NCI-H128 (cell line): ENCODE measurements around the gene CASK.
"Not testable (repeated sequence)": the region's sequence is repeated elsewhere in the genome, so short reads cannot be mapped to it uniquely, and the experiment has no call there.

ENCODE experiments used
- DNase-seq: peaks from one replicate; lab custom pipeline; 2025; ENCODE audit not compliant: unreplicated experiment; lab: John Stamatoyannopoulos, UW

The CASK gene

GRCh38 chrX:41522081-41522480 lies 401.3 kb downstream of the CASK start:
- DNase-seq, result no peak

GRCh38 chrX:41519468-41519867 lies 403.9 kb downstream of the CASK start:
- DNase-seq, result no peak

GRCh38 chrX:41518841-41519220 lies 404.5 kb downstream of the CASK start:
- no peak for DNase-seq

GRCh38 chrX:41518127-41518840 lies 405.1 kb downstream of the CASK start:
- no peak for DNase-seq

- no peak for DNase-seq
Measured at GRCh38 chrX:41516999-41517765, 406.2 kb downstream of the CASK start.

- no peak for DNase-seq
Measured at GRCh38 chrX:41516456-41516855, 406.9 kb downstream of the CASK start.

GRCh38 chrX:41515376-41515775 lies 408.0 kb downstream of the CASK start:
- no peak for DNase-seq

GRCh38 chrX:41514179-41514578 lies 409.2 kb downstream of the CASK start:
- no peak for DNase-seq

- DNase-seq, result not testable (repeated sequence)
Measured at GRCh38 chrX:41512853-41513252, 410.5 kb downstream of the CASK start.

GRCh38 chrX:41512394-41512793 lies 411.0 kb downstream of the CASK start:
- no peak for DNase-seq

GRCh38 chrX:41507919-41508318 lies 415.4 kb downstream of the CASK start:
- no peak for DNase-seq

GRCh38 chrX:41502004-41502403 lies 421.4 kb downstream of the CASK start:
- DNase-seq, result no peak

GRCh38 chrX:41499984-41500383 lies 423.4 kb downstream of the CASK start:
- no peak for DNase-seq

GRCh38 chrX:41499195-41499594 lies 424.2 kb downstream of the CASK start:
- no peak for DNase-seq

GRCh38 chrX:41491267-41492004 lies 431.9 kb downstream of the CASK start:
- DNase-seq, result no peak

- no peak for DNase-seq
Measured at GRCh38 chrX:41490446-41490845, 432.9 kb downstream of the CASK start.

- DNase-seq, result no peak
Measured at GRCh38 chrX:41482154-41482850, 441.1 kb downstream of the CASK start.

GRCh38 chrX:41481264-41482109 lies 441.9 kb downstream of the CASK start:
- no peak for DNase-seq

GRCh38 chrX:41480508-41481260 lies 442.7 kb downstream of the CASK start:
- no peak for DNase-seq
